ENCODE data around the gene CLSTN2. TPM values are rescaled to one million over a fixed set of nuclear protein-coding genes. Genes with fewer than 3 reads are reported as not detected.

CLSTN2 gene
- total RNA-seq, 1 experiment from 2014 or later: not detected

DNA sequence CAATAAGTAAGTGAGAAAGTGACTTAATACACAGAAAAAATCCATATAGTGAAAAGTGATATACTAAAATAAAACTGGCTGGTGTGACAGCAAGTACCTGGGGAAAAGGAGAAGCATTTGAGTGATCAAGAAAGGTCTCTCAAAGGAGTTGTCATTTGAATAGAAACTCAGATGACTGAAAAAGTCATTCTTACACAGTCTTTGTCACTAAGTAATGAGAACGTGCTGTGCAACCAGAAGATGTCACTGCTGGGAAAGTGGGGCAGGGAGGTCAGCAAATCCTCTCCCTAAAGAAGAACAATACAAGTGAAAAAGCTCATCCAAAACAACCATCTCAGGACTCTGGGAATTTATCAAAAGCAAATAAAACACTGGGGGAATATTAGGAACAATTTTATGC lies 425.3 kb downstream of the CLSTN2 start:
- H3K4me3 ChIP-seq (ENCODE audit: low read length): no peak overlapping the region
- no peaks in the 10 kb centered on the region for H3K9me2 ChIP-seq (replicated peaks; ENCODE audit: low read length)
- DNase-seq (no peak), ATAC-seq (no peak)
- no peaks in the 10 kb centered on the region for H3K9me3 ChIP-seq (ENCODE audit: low read length)
- intact Hi-C loops (cut with micrococcal nuclease): no loop called here
- H3F3A ChIP-seq (ENCODE audit: low read length, unreplicated experiment): no peaks in the 10 kb centered on the region
- H3K9ac ChIP-seq (ENCODE audit: low read length): no peak overlapping the region
- TF ChIP-seq, protein P1, sequence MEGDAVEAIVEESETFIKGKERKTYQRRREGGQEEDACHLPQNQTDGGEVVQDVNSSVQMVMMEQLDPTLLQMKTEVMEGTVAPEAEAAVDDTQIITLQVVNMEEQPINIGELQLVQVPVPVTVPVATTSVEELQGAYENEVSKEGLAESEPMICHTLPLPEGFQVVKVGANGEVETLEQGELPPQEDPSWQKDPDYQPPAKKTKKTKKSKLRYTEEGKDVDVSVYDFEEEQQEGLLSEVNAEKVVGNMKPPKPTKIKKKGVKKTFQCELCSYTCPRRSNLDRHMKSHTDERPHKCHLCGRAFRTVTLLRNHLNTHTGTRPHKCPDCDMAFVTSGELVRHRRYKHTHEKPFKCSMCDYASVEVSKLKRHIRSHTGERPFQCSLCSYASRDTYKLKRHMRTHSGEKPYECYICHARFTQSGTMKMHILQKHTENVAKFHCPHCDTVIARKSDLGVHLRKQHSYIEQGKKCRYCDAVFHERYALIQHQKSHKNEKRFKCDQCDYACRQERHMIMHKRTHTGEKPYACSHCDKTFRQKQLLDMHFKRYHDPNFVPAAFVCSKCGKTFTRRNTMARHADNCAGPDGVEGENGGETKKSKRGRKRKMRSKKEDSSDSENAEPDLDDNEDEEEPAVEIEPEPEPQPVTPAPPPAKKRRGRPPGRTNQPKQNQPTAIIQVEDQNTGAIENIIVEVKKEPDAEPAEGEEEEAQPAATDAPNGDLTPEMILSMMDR (conservative IDR thresholded peaks at IDR 0.05; ENCODE audit: low read depth, low read length): no peak
- TF ChIP-seq EZH2 (IDR thresholded peaks at IDR 0.05; ENCODE audit: low read length, unreplicated experiment) (no peak), EZH2phosphoT487 (IDR thresholded peaks at IDR 0.05; ENCODE audit: borderline replicate concordance, low read length) (no peak)
- no peaks in the 10 kb centered on the region for H3K79me2 ChIP-seq (ENCODE audit: low read length)
- BruUV-seq (replicated peaks): no TSS peak
- no peak overlapping the region for H2AFZ ChIP-seq (ENCODE audit: low read length)
- no peak overlapping the region for H3K27ac ChIP-seq (ENCODE audit: low read length)
- no peaks in the 10 kb centered on the region for H3K4me1 ChIP-seq (ENCODE audit: insufficient read depth, low read length)
- H3K27me3 ChIP-seq (ENCODE audit: low read length): no peaks in the 10 kb centered on the region
- H3K4me2 ChIP-seq (ENCODE audit: low read length): no peak overlapping the region
- H3K36me3 ChIP-seq (ENCODE audit: low read depth, low read length): no peaks in the 10 kb centered on the region
- no peaks in the 10 kb centered on the region for H4K20me1 ChIP-seq (ENCODE audit: low read length)
- CTCF ChIA-PET: no interaction called here
- POLR2A ChIA-PET (ENCODE audit: unreplicated experiment): no interaction called here

DNA sequence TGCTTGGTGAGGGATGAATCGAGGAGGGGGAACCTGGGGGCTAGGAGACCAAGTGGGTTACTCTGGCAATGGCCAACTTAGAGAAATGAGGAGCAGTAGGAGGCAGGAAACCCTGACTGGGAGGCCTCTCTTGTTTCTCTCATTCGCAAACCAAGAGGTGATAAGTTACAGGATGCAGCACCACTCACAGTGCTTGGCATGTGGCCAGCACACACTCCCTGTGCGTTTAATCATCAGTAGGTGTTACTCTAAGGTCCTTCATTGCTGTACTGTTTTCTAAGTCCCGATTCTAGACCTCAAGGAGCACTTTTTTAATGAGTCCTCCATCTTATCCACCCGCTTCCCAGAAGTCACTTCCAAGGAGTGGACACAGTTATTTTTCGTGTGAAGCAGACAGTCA lies 428.8 kb downstream of the CLSTN2 start:
- no peaks in the 10 kb centered on the region for H3K79me2 ChIP-seq (ENCODE audit: low read length)
- DNase-seq: no peak
- no peaks in the 10 kb centered on the region for H3K27me3 ChIP-seq (ENCODE audit: low read length)
- no peak for ATAC-seq
- intact Hi-C loops (cut with micrococcal nuclease): no loop called here
- H3K4me1 ChIP-seq (ENCODE audit: insufficient read depth, low read length): no peaks in the 10 kb centered on the region
- no peaks in the 10 kb centered on the region for H3K9me2 ChIP-seq (replicated peaks; ENCODE audit: low read length)
- BruUV-seq (replicated peaks): no TSS peak
- TF ChIP-seq, protein P1 (conservative IDR thresholded peaks at IDR 0.05; ENCODE audit: low read depth, low read length): no peak
- H3K4me2 ChIP-seq (ENCODE audit: low read length): no peak overlapping the region
- no peaks in the 10 kb centered on the region for H3F3A ChIP-seq (ENCODE audit: low read length, unreplicated experiment)
- H3K36me3 ChIP-seq (ENCODE audit: low read depth, low read length): no peaks in the 10 kb centered on the region
- no peak overlapping the region for H3K27ac ChIP-seq (ENCODE audit: low read length)
- no peak overlapping the region for H2AFZ ChIP-seq (ENCODE audit: low read length)
- H4K20me1 ChIP-seq (ENCODE audit: low read length): no peaks in the 10 kb centered on the region
- ChIA-PET CTCF (no interaction called here), POLR2A (ENCODE audit: unreplicated experiment) (no interaction called here)
- no peak overlapping the region for H3K9ac ChIP-seq (ENCODE audit: low read length)
- H3K4me3 ChIP-seq (ENCODE audit: low read length): no peak overlapping the region
- H3K9me3 ChIP-seq (ENCODE audit: low read length): no peaks in the 10 kb centered on the region

DNA sequence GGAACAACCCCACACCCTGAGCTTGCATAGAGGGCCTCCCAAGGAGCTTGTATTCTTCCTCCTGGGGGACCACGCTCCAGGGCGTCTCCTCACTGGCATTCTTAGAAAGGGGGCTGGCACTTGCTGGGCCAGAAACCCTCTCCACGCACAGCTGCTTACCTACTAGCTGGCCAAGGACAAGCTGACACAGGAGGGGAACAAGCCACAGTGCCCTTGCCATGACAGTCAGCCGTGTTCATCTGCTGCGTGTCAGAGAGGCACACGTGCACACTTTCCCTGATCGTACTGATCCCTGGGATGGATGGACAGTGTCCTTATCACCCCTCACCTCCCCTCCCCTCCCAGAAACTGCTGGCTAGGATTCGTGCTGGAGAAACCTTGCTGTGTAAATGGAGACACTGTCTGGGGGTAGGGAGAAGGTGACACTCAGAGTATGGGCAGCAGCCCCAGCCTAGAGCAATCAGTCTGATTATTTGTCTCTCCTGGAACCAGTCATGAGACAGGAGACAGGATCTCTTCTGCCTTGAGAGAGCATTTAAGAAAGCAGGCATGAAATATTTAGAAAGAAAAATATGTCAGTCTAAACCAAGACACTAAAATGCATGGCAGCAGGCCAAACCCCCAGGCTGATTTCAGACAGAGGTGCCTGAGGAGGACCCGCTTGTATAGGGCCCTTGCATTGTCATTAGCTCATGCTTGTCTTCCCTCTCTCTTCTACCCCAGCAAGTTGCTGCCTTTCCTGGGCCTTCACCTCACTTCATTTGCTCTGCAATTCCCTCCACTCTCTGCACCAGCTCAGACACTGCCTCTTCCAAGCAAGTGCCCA lies 431.1 kb downstream of the CLSTN2 start:
- no peaks in the 10 kb centered on the region for H3K27me3 ChIP-seq (ENCODE audit: low read length)
- BruUV-seq (replicated peaks): no TSS peak
- H3K36me3 ChIP-seq (ENCODE audit: low read depth, low read length): no peaks in the 10 kb centered on the region
- H3K9ac ChIP-seq (ENCODE audit: low read length): no peak overlapping the region
- H3K9me2 ChIP-seq (replicated peaks; ENCODE audit: low read length): no peaks in the 10 kb centered on the region
- no peaks in the 10 kb centered on the region for H3K79me2 ChIP-seq (ENCODE audit: low read length)
- H3K9me3 ChIP-seq (ENCODE audit: low read length): no peaks in the 10 kb centered on the region
- H3K4me2 ChIP-seq (ENCODE audit: low read length): no peak overlapping the region
- H3F3A ChIP-seq (ENCODE audit: low read length, unreplicated experiment): no peaks in the 10 kb centered on the region
- no peak for ATAC-seq
- no peaks in the 10 kb centered on the region for H3K4me1 ChIP-seq (ENCODE audit: insufficient read depth, low read length)
- DNase-seq: no peak
- no peak overlapping the region for H3K27ac ChIP-seq (ENCODE audit: low read length)
- ChIA-PET POLR2A (ENCODE audit: unreplicated experiment) (no interaction called here), CTCF (no interaction called here)
- H4K20me1 ChIP-seq (ENCODE audit: low read length): no peaks in the 10 kb centered on the region
- TF ChIP-seq, protein P1 (conservative IDR thresholded peaks at IDR 0.05; ENCODE audit: low read depth, low read length): no peak
- TF ChIP-seq EZH2 (IDR thresholded peaks at IDR 0.05; ENCODE audit: low read length, unreplicated experiment): no peak
- TF ChIP-seq EZH2phosphoT487 (IDR thresholded peaks at IDR 0.05; ENCODE audit: borderline replicate concordance, low read length): no peak
- H2AFZ ChIP-seq (ENCODE audit: low read length): no peak overlapping the region
- no peak overlapping the region for H3K4me3 ChIP-seq (ENCODE audit: low read length)
- intact Hi-C loops (cut with micrococcal nuclease): no loop called here

All from PC-3 (cell line).